Naive thymus-derived CD4-positive, alpha-beta T cell (primary cell): ENCODE results near the gene RHOJ. TPM values are rescaled to one million over a fixed set of nuclear protein-coding genes. Genes with fewer than 3 reads are reported as not detected.

ENCODE experiments used
- ATAC-seq: fragments of 150-1000 bp; cut with Tn5 transposase; 2 replicates; pipeline ENCODE4 v1.10.0; 2021; ENCODE audit warnings: mild to moderate bottlenecking, moderate library complexity
- CTCF ChIA-PET: fragments of 350-600 bp; sonication (Branson Sonifier 250); formaldehyde crosslinking; loops from one replicate; lab custom pipeline; 2021; ENCODE audit warnings: antibody characterized with exemption; lab: Charles Lee
- POLR2A ChIA-PET: fragments of 350-600 bp; sonication (Branson Sonifier 250); formaldehyde crosslinking; loops from one replicate; lab custom pipeline; 2021; ENCODE audit warnings: antibody characterized with exemption, inconsistent platforms; lab: Charles Lee
- DNase-seq, 9 donors: peaks; one replicate each; pipeline versions ENCODE4 v3.0.0 to v3.0.0-alpha.2; 2020 to 2022; ENCODE audit warnings: mixed read lengths in 1 of 9
- H3K27ac ChIP-seq: one replicate; pipeline ENCODE4 v1.7.0; 2013; ENCODE audit warnings: mild to moderate bottlenecking, low read depth, low read length, moderate library complexity
- H3K27me3 ChIP-seq, 2 donors: one replicate each; pipeline ENCODE4 v1.7.0; 2013; ENCODE audit warnings: low read length in 2 of 2, mild to moderate bottlenecking in 2 of 2, moderate library complexity in 2 of 2; ENCODE audit not compliant: control insufficient read depth in 2 of 2, insufficient read depth in 2 of 2
- H3K36me3 ChIP-seq, 3 experiments: 1 replicate in 2 of 3; 2 replicates in 1 of 3; pipeline ENCODE4 v1.7.0; 2013; ENCODE audit warnings: low read length in 3 of 3, mild to moderate bottlenecking in 3 of 3, moderate library complexity in 1 of 3; ENCODE audit not compliant: insufficient read depth in 3 of 3, control insufficient read depth in 2 of 3
- H3K4me1 ChIP-seq, 2 donors: one replicate each; pipeline ENCODE4 v1.7.0; 2013; ENCODE audit warnings: low read length in 2 of 2, mild to moderate bottlenecking in 2 of 2, moderate library complexity in 1 of 2; ENCODE audit not compliant: control insufficient read depth in 2 of 2, insufficient read depth in 2 of 2
- H3K4me3 ChIP-seq: 2 replicates; pipeline ENCODE4 v1.7.0; 2013; ENCODE audit warnings: mild to moderate bottlenecking, low read length
- H3K9me3 ChIP-seq, 3 experiments: 1 replicate in 2 of 3; 2 replicates in 1 of 3; pipeline ENCODE4 v1.7.0; 2013; ENCODE audit warnings: low read length in 3 of 3; ENCODE audit not compliant: control insufficient read depth in 2 of 3
- H3K27ac Mint-ChIP-seq, 9 donors: one replicate each; pipeline ENCODE4 v1.8.0; 2020 to 2022; ENCODE audit warnings: mixed read lengths in 9 of 9, mild to moderate bottlenecking in 8 of 9, moderate library complexity in 5 of 9, inconsistent platforms in 2 of 9
- H3K27me3 Mint-ChIP-seq, 5 donors: one replicate each; pipeline ENCODE4 v1.8.0; 2021 to 2022; ENCODE audit warnings: mixed read lengths in 5 of 5, mild to moderate bottlenecking in 1 of 5
- H3K36me3 Mint-ChIP-seq, 5 donors: one replicate each; pipeline ENCODE4 v1.8.0; 2020 to 2022; ENCODE audit warnings: mixed read lengths in 5 of 5, mild to moderate bottlenecking in 3 of 5, inconsistent platforms in 1 of 5
- H3K4me1 Mint-ChIP-seq, 7 donors: one replicate each; pipeline ENCODE4 v1.8.0; 2020 to 2022; ENCODE audit warnings: mixed read lengths in 7 of 7, mild to moderate bottlenecking in 3 of 7, inconsistent platforms in 1 of 7
- H3K4me3 Mint-ChIP-seq, 10 donors: one replicate each; pipeline ENCODE4 v1.8.0; 2020 to 2022; ENCODE audit warnings: mild to moderate bottlenecking in 10 of 10, mixed read lengths in 10 of 10, moderate library complexity in 6 of 10, inconsistent platforms in 2 of 10
- H3K9me3 Mint-ChIP-seq, 11 donors: one replicate each; pipeline ENCODE4 v1.8.0; 2020 to 2022; ENCODE audit warnings: mixed read lengths in 11 of 11, mild to moderate bottlenecking in 4 of 11, inconsistent platforms in 1 of 11, moderate library complexity in 1 of 11
- intact Hi-C, 2 donors: fragments of 100-400 bp; cut with micrococcal nuclease; formaldehyde crosslinking; loops; one replicate each; pipeline ENCODE4 v1.15.1; 2023
- polyA plus RNA-seq, 2 donors: library from polyadenylated mRNA; unstranded; fragments of 300-500 nt; fragmentation: Illumina TruSeq; gene quantifications; one replicate each; pipeline ENCODE4 v1.2.3, GENCODE V29; 2021
- total RNA-seq, 6 experiments: library from RNA in 5 of 6; stranded (reverse) in 5 of 6; gene quantifications; 1 replicate in 5 of 6; 2 replicates in 1 of 6; pipeline ENCODE4 v1.2.3 and lab custom pipeline; 2021 to 2026

RHOJ gene
- total and polyA plus RNA-seq, 7 experiments from 2014 or later: not detected

- intact Hi-C loops: no loop called here
- no peaks in the 10 kb centered on the region for H3K36me3 ChIP-seq
- Mint-ChIP-seq H3K9me3 (peaks cover 0 to 12% (median 1%) of the 10 kb centered on the region in 11 donors), H3K4me3 (no peak overlapping the region), H3K27me3 (peaks cover 0 to 20% (median 6%) of the 10 kb centered on the region in 5 donors), H3K27ac (no peak overlapping the region), H3K36me3 (peaks cover 0 to 6% (median 0%) of the 10 kb centered on the region in 5 donors), H3K4me1 (no peaks in the 10 kb centered on the region)
- no peak for ATAC-seq
- no peaks in the 10 kb centered on the region for H3K4me1 ChIP-seq
- DNase-seq: no peak
- H3K9me3 ChIP-seq: no peaks in the 10 kb centered on the region
- H3K27ac ChIP-seq: no peak overlapping the region
- H3K27me3 ChIP-seq: no peaks in the 10 kb centered on the region
- POLR2A ChIA-PET: no interaction called here
- H3K4me3 ChIP-seq: no peak overlapping the region
- CTCF ChIA-PET: no interaction called here
These were observed 17.8 kb upstream of the RHOJ start for GRCh38 chr14:63186453-63186852.

- no peaks in the 10 kb centered on the region for H3K4me1 ChIP-seq
- H3K27me3 ChIP-seq: no peaks in the 10 kb centered on the region
- H3K4me3 ChIP-seq: no peak overlapping the region
- no peaks in the 10 kb centered on the region for H3K36me3 ChIP-seq
- Mint-ChIP-seq H3K27me3 (peaks cover 0 to 7% (median 4%) of the 10 kb centered on the region in 5 donors), H3K9me3 (peaks cover 0 to 8% (median 3%) of the 10 kb centered on the region in 11 donors), H3K27ac (no peak overlapping the region), H3K4me1 (no peaks in the 10 kb centered on the region), H3K36me3 (no peaks in the 10 kb centered on the region), H3K4me3 (no peak overlapping the region)
- ATAC-seq (no peak), DNase-seq (no peak)
- no peaks in the 10 kb centered on the region for H3K9me3 ChIP-seq
- ChIA-PET POLR2A (no interaction called here), CTCF (no interaction called here)
- intact Hi-C loops: no loop called here
- no peak overlapping the region for H3K27ac ChIP-seq
These were observed 13.0 kb upstream of the RHOJ start for GRCh38 chr14:63191211-63191610.

GRCh38 chr14:63192085-63192484 is 12.2 kb upstream of the RHOJ start:
- Mint-ChIP-seq H3K4me1 (no peaks in the 10 kb centered on the region), H3K27me3 (peaks cover 0 to 7% (median 4%) of the 10 kb centered on the region in 5 donors), H3K27ac (no peak overlapping the region), H3K36me3 (no peaks in the 10 kb centered on the region), H3K9me3 (peaks cover 0 to 8% (median 3%) of the 10 kb centered on the region in 11 donors), H3K4me3 (no peak overlapping the region)
- H3K27ac ChIP-seq: no peak overlapping the region
- ATAC-seq (no peak), DNase-seq (no peak)
- H3K27me3 ChIP-seq: no peaks in the 10 kb centered on the region
- no peaks in the 10 kb centered on the region for H3K36me3 ChIP-seq
- no peaks in the 10 kb centered on the region for H3K4me1 ChIP-seq
- intact Hi-C loops: no loop called here
- no peak overlapping the region for H3K4me3 ChIP-seq
- ChIA-PET CTCF (interaction anchor here (0.6 kb wide), 1 partner anchor 297 kb away, joined by 4 read pairs; no protein-coding TSS in a partner anchor), POLR2A (no interaction called here)
- no peaks in the 10 kb centered on the region for H3K9me3 ChIP-seq

- H3K36me3 Mint-ChIP-seq: no peaks in the 10 kb centered on the region
- H3K27me3 Mint-ChIP-seq: peaks cover 0 to 16% (median 13%) of the 10 kb centered on the region in 5 donors
- no peaks in the 10 kb centered on the region for H3K36me3 ChIP-seq
- intact Hi-C loops: no loop called here
- H3K4me1 Mint-ChIP-seq: no peaks in the 10 kb centered on the region
- no peaks in the 10 kb centered on the region for H3K9me3 ChIP-seq
- ChIA-PET CTCF (no interaction called here), POLR2A (no interaction called here)
- no peaks in the 10 kb centered on the region for H3K27me3 ChIP-seq
- no peak overlapping the region for H3K27ac Mint-ChIP-seq
- peaks cover 0 to 11% (median 3%) of the 10 kb centered on the region in 11 donors for H3K9me3 Mint-ChIP-seq
- H3K4me3 ChIP-seq: no peak overlapping the region
- no peaks in the 10 kb centered on the region for H3K4me1 ChIP-seq
- no peak for DNase-seq
- no peak overlapping the region for H3K27ac ChIP-seq
- no peak for ATAC-seq
- no peak overlapping the region for H3K4me3 Mint-ChIP-seq
These were observed 11.0 kb upstream of the RHOJ start for GRCh38 chr14:63193236-63193635.

- H3K9me3 ChIP-seq: no peaks in the 10 kb centered on the region
- no peak overlapping the region for H3K27ac Mint-ChIP-seq
- H3K4me3 ChIP-seq: no peak overlapping the region
- intact Hi-C loops: no loop called here
- DNase-seq (no peak), ATAC-seq (no peak)
- peaks cover 0 to 38% (median 36%) of the 10 kb centered on the region in 5 donors for H3K27me3 Mint-ChIP-seq
- peaks cover 0 to 8% (median 2%) of the 10 kb centered on the region in 11 donors for H3K9me3 Mint-ChIP-seq
- ChIA-PET POLR2A (no interaction called here), CTCF (no interaction called here)
- no peak overlapping the region for H3K4me3 Mint-ChIP-seq
- no peaks in the 10 kb centered on the region for H3K36me3 Mint-ChIP-seq
- H3K27ac ChIP-seq: no peak overlapping the region
- no peaks in the 10 kb centered on the region for H3K4me1 Mint-ChIP-seq
- no peaks in the 10 kb centered on the region for H3K4me1 ChIP-seq
- H3K36me3 ChIP-seq: no peaks in the 10 kb centered on the region
- no peaks in the 10 kb centered on the region for H3K27me3 ChIP-seq
These were observed 4.1 kb upstream of the RHOJ start for GRCh38 chr14:63200035-63200740.

GRCh38 chr14:63200767-63201166 is 3.5 kb upstream of the RHOJ start:
- Mint-ChIP-seq H3K27ac (no peak overlapping the region), H3K27me3 (peaks cover 2 to 38% (median 36%) of the 10 kb centered on the region in 5 donors), H3K4me1 (no peaks in the 10 kb centered on the region), H3K4me3 (no peak overlapping the region), H3K36me3 (no peaks in the 10 kb centered on the region), H3K9me3 (peaks cover 0 to 8% (median 0%) of the 10 kb centered on the region in 11 donors)
- Histone ChIP-seq H3K9me3 (no peaks in the 10 kb centered on the region), H3K27me3 (no peaks in the 10 kb centered on the region), H3K4me1 (no peaks in the 10 kb centered on the region), H3K27ac (no peak overlapping the region), H3K4me3 (no peak overlapping the region), H3K36me3 (no peaks in the 10 kb centered on the region)
- CTCF ChIA-PET: no interaction called here
- POLR2A ChIA-PET: no interaction called here
- DNase-seq: no peak
- intact Hi-C loops: no loop called here
- no peak for ATAC-seq

- DNase-seq (no peak), ATAC-seq (no peak)
- no peaks in the 10 kb centered on the region for H3K4me1 Mint-ChIP-seq
- peaks cover 2 to 35% (median 30%) of the 10 kb centered on the region in 5 donors for H3K27me3 Mint-ChIP-seq
- H3K4me1 ChIP-seq: no peaks in the 10 kb centered on the region
- CTCF ChIA-PET: no interaction called here
- intact Hi-C loops: no loop called here
- H3K27ac ChIP-seq: no peak overlapping the region
- no peak overlapping the region for H3K4me3 ChIP-seq
- H3K9me3 ChIP-seq: no peaks in the 10 kb centered on the region
- no peaks in the 10 kb centered on the region for H3K27me3 ChIP-seq
- peaks cover 0 to 4% (median 0%) of the 10 kb centered on the region in 11 donors for H3K9me3 Mint-ChIP-seq
- H3K36me3 Mint-ChIP-seq: no peaks in the 10 kb centered on the region
- no peak overlapping the region for H3K4me3 Mint-ChIP-seq
- H3K27ac Mint-ChIP-seq: no peak overlapping the region
- no peaks in the 10 kb centered on the region for H3K36me3 ChIP-seq
- POLR2A ChIA-PET: no interaction called here
These were observed 1.2 kb upstream of the RHOJ start for GRCh38 chr14:63203015-63203414.
